NCI-H2171 treated with DMSO at 0.1 percent for 48 hours (cell line): ENCODE data around the gene BATF2.
A peak's percentile ranks its signal among the peaks of the same experiment; 100 is the strongest.
"Not testable (repeated sequence)": the region's sequence is repeated elsewhere in the genome, so short reads cannot be mapped to it uniquely, and the experiment has no call there.

Experiments used
- DNase-seq: peaks from one replicate; lab custom pipeline; 2025; lab: John Stamatoyannopoulos, UW

BATF2 gene

DNA sequence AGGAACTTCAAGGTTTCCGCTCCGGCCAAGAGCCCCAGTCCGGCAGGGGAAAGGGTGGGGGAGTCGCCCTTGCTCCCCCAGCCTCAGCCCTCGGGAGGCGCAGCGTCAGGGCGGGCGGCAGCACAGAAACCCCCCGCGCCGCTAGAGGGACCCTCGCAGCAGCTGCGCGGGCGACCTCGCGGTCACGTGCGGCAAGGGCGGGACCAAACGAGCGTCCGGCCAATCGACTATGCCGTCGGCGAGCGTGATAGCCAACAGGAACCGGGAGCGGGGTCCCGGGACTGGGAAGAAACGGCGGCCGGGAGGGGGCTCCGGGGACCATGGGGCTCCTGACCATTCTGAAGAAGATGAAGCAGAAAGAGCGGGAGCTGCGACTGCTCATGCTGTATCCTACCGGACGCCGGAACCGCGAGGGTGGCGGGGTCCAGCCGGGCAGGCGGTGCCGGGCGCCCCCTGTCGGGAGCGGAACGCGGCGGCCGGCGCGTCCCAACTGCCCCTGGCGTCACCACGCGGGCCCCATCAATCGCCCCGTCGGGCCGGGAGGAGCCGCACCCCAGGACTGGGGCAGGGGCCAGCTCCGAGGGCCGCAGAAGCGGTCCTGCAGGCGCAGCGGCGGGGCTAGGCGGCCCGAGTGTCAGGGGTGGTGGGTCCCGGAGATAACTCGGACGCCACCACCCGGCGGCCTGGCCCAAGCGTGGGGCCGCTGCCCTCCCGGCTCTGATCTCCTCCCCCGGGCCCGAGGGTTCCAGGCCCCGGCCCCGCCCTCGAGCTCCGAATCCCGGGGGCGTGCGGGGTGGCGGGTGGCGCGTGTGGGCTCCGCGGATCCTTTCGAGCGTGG lies 17.3 kb upstream of the BATF2 start, which contains the start of gene ARL2:
TSS of gene ARL2 (plus strand) at position 273 of the 838 bp plus-strand sequence. CDS start at position 321, 48 bp downstream.
- peak; percentile 90 for DNase-seq

DNA sequence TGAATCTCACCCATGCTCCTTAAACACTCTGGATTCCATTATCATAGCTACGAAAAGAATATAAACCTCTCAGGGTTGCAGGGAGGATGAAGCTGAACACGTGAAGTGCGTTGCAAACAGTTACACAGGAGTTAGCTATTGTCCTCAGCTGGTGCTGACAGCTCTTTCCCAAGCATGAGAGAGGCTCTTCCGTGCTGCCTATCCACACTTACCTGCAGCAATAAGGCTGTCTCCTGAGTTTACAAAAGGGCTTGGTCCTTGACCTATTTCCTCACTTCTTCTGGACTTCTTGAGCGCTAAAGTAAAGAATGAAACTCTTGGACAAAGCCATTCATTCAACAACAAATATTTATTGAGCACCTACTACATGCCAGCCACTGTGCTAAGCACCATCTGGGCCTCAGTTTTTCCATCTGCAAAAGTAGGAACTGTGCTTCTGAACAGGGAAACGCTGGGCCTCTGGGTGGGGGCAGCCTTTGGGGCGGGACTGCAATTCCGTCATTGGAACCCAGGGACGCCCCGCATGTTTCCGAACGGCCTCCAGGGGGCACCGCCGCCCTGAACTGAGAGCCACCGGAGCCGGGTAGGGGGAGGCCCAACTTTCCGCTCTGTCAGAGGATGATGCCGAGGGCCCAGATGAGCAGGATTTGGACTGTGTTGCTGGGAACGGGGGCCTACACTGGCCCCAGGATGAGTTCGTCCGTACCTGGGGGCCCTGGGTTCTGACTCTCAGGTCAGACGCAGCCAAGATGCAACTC lies 16.5 kb upstream of the BATF2 start:
- peak; percentile 89 for DNase-seq

DNA sequence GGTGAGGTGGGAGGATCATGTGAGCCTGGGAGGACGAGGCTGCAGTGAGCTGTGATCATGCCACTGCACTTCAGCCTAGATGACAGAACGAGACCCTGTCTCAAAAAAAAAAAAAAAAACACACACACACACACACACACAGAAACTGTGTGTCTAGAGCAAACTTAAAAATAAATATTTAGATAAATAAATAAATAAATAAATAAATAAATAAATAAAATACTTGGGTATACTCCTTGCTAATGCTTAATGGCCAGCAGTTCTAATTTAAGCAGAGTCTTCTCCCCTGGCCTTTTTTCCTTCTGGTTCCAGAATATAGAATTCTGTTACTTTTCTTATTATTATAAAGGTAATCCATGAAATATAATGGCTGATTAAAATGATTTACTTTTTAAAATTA lies 12.1 kb upstream of the BATF2 start:
- DNase-seq: no peak

DNA sequence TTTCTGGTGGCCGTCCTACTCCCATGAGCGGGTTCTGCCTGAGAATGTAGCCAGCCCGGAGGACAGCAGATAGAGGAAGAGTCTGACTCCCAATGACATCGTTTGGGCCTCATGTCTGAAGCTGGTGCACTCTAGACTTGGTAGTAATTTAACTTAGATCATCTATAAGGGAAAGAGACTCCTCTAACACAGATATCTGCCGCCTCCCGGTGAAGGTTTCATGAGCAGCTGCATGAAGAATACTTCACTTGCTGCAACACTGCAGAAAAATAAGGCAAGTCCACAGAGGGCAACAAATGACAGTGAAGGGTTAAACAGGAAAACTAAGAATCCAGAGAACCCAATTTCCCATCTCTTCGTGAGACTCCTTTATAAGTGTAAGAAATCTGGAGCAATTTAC lies 11.2 kb upstream of the BATF2 start:
- no peak for DNase-seq

DNA sequence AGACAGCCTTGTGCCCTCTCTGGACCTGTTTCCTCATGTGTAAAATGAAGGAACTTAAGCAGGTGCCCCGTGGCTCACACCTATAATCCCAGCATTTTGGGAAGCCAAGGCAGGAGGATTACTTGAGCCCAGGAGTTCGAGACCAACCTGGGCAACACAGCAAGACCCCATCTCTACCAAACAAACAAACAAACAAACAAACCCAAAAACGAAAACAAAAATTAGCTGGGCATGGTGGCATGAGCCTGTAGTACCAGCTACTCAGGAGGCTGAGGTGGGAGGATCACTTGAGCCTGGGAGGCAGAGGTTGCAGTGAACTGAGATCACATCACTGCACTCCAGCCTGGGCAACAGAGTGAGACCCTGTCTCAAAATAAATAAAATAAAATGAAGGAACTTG lies 7.2 kb upstream of the BATF2 start:
- not testable (repeated sequence) for DNase-seq

DNA sequence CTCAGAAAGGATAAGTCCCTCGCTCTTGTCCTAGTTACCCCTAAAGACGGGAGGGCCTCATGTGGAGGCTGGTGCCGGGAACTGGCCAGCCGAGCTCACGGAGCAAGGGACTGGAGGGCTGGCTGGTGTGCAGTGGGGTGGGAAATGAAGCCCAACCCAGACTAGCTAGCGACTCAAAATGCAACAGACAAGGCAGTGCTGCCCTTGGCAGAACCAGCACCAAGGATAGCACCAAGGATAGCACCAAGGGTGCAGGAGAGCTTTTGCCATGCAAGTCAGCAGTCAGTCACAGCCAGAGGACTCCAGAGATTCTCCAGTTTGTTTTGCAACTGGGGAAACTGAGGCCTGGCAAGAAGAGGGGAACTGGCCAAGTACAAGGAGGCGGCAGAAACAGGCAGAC lies 6.5 kb upstream of the BATF2 start:
- DNase-seq: no peak

DNA sequence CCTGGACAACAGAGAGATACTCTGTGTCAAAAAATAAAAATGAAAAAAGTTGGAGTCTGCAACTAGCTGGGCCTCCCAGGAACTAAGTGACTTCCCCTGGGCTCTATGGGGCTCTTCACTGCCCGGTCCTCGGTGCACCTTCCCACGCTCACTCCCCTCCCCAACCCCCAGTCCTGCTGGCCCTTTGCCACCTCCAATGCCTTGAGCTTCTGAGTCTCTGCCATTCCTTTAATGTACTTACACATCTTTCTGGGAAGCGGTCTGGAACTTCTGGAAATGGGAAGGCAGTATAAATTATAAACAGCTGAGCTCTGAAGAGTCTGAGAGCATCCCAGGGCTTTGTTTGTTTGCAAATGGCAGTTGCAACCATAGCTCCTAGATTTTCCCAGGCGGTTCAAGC lies 5.9 kb upstream of the BATF2 start:
- no peak for DNase-seq

DNA sequence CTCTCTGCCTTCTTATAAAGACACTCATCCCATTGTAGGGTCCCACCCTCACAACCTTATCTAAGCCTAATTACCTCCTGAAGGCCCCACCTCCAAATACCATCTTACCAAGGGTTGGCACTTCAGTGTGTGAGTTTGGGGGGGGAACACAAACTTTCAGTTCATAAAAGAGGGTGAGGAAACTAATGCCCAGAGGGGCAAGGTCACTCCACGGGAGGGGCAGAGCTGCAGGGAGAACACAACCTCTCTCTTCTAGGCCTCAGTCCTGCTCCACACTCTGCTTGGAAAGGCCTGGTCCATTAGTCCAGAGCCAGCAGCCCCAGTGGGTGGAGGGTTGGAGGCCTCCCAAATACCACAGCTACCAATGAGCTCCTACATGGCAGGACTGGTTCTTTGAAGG lies 2.7 kb upstream of the BATF2 start:
- DNase-seq: no peak

DNA sequence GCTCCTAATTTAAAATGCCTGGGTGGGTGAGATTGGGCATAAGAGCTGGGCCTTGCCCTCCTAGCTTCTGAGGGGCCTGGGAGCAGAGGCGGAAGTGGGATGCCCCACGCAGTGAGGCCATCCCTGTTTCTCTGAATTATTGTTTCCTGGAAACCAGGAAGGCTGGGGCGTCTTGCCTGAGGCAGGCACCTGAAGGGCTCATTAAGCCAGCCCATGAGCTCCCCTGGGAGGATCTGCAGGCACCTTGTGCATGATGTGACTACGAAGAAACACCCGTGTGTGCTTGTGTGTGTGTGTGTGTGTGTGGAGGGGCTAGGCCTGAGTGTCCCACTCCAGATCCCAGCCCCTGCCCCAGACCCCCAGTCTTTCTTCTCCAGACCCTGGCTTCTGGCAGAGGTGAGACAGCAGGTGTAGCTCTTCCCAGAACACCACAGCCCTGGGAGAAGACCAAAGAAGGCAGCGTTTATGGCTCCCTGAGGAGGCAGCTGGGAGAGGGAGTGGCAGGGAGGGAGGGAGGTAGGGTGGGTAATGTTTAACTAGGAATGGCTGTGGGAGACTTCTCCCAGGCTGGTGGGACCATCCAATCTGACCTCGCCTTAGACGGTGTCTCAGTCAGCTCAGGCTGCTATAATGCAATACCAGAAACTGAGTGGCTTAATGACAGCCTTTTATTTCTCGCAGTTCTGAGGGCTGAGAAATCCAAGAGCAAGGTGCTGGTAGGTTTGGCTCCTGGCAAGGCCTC lies 2.1 kb upstream of the BATF2 start:
- DNase-seq: peak; percentile 77

DNA sequence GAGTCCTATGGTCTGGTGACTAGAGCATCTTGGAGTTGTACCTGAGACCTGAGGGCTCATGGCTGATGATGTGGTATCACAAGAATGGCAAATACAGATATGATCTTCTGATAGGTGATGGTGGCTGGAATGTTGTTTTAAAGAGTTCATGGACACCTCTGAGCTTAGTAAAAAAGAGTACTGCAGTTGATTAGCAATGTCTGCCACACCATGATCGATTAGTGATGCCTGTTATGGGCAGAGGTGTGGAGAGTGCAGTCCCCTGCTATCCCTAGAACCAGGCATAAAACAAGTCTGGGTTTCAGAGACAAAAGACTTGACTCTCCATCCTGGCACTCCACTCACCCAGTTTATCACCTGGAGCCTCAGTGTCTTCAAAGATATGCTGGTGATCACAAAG lies 1.4 kb upstream of the BATF2 start:
- DNase-seq: peak; percentile 46

DNA sequence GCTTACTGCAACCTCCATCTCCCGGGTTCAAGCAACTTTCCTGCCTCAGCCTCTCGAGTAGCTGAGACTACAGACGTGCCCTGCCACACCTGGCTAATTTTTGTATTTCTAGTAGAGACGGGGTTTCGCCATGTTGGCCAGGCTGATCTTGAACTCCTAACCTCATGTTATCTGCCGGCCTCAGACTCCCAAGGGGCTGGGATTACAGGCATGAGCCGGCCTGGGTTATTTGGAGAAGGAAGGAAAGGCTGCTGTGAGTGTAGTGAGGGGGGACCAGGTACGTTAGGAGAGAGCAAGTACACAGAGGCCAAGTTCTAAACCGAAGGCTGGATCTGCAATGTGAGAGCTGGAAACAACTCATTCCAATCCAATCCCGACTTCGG lies 453 bp downstream of the BATF2 start:
- no peak for DNase-seq

DNA sequence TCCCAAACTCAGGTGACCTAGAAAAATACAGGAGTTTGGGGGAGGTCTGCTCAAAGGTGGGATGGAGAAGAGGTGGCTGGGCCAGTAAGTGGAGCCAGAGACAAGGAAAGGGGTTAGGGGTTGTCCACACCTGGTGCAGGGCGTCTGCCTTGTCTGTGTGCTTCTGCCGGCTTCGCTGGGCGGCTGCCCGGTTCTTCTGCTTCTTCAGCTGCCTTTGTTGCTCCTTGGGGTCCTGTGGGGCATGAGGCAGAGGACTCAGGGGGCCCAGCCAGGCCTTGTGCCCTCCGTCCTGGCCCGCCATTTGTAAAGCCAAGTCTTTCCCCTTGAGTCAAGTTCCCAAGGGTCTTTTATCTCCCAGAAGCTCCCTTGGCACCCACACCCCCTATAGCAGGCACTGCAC lies 2.5 kb downstream of the BATF2 start:
- no peak for DNase-seq

DNA sequence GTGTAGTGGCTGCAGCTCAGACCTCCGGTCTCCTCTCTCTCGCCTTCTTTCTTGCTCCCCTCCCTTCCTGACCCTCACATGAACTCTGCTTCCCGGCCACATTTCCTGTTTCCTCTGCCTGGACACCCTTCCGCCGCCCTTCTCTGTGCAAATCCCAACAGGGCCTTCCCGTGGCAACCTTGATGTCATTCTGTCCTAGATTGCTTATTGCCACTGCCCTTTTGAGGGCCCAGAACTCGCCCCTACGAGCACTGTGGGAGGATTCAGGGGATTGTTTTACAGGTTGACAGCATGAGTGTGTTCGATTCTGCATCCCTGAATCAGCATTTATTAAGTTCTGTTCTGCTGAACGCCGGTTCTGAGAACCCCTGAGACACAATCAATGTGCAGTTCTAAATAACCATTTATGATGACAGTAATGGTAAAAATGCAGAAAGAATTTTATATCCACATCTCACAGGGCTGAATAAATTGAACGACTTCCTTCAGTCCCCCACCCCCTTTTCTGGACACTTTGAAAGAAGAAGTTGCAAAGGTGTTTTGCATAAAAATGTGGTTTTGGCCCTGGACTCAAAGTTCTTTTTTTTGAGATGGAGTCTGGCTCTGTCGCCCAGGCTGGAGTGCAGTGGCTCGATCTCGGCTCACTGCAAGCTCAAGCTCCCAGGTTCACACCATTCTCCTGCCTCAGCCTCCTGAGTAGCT lies 6.4 kb downstream of the BATF2 start:
- no peak for DNase-seq

DNA sequence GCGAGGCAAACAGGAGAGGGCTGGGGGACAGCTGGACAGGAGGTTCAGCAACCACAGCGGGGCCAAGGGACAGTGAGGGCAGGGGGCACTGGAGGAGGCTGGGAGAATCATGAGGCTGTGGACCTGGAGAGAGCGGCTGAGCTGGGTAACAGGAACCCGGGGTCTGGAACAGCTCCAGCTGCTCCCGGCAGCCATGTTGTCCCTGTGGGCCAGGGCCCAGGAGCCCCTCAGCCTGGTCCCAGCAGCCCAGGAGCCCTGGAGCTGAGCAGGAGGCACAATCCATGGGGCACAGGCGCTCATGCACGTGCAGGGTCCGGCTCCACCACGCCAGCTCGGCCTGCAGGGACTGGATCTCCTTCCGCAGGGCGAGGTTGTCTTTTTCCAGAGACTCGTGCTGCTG lies 7.4 kb downstream of the BATF2 start:
- no peak for DNase-seq

DNA sequence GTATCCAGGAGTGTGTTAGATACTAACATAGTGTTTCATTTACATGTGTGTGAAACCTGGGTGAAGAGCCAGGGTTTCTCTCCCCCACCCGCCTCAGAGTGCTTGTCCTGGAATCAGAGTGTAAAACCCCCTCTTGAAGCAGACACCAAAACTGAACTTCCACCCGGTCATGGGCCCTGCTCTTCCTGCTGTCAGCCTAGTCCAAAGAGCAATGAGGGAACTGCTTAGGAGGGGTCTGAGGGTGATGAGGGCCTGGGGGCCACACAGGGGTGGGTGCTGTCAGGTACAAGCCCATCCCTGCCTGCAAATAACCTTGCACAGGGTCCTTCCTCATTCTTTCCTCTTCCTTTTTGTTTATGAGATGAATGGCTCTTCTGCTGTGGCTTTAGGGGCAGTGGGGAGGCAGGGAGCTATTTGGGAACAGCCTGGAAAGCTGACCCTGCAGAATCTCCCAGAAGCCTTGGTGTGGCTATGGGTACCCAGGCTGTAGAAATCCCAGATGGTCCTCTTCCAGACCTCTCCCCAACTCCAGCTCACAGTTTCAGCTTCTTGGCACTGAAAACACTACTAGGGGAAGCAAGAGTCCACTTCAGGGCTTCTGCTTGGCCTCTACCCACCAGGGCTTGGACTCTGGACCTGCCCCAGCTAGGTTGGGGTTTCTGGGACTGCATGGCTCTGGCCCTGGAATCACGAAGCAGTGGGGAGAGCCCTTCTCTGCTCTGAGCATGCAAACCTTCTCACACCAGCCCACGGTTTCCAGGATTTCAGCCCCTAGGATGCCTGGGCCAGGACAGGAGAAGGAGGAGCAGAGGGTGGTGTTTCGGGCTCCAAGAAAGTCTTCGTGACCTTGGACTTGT lies 8.5 kb downstream of the BATF2 start:
- DNase-seq: no peak

DNA sequence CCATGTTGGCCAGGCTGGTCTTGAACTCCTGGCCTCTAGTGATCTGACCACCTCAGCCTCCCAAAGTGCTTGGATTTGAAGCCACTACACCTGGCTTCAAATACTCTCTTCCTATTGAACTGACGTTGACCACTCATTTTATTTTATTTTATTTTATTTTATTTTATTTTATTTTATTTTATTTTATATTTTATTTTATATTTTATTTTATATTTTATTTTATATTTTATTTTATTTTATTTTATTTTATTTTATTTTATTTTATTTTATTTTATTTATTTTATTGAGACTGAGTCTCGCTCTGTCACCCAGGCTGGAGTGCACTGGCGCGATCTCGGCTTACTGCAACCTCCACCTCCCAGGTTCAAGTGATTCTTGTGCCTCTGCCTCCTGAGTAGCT lies 13.4 kb downstream of the BATF2 start:
- not testable (repeated sequence) for DNase-seq

DNA sequence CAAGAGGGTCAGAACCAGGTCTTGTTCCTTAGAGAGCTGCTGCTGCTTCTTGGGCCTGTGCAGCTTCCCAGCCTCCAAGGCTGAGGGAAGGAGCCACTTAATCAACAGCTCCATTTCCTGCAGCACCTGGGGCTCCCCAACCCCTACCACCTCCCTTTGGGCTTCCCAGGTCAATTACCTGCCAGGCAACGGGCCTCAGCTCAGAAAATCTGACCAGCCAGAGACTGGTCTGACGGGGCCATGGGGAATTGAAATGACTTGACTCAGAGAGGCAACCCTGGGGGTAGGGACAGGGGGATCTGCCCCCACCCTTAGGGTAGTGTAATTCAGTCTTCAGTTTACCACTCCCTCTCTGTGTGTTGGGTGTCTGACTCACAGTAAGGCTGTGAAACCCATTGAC lies 20.1 kb downstream of the BATF2 start:
- DNase-seq: no peak

DNA sequence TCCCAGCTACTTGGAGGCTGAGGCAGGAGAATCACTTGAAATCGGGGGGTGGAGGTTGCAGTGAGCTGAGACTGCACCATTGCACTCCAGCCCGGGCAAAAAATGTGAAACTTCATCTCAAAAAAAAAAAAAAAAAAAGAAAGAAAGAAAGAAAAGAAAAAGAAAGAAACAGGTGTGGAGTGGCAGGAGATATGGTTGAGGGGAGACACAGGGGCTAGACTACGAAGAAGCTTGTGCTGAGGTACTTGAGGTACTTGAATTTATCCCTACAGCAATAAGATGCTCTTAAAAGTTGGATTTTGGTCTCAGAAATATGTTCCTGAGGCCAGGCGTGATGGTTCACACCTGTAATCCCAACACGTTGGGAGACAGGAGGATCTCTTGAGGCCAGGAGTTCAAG lies 22.6 kb downstream of the BATF2 start:
- DNase-seq: no peak

DNA sequence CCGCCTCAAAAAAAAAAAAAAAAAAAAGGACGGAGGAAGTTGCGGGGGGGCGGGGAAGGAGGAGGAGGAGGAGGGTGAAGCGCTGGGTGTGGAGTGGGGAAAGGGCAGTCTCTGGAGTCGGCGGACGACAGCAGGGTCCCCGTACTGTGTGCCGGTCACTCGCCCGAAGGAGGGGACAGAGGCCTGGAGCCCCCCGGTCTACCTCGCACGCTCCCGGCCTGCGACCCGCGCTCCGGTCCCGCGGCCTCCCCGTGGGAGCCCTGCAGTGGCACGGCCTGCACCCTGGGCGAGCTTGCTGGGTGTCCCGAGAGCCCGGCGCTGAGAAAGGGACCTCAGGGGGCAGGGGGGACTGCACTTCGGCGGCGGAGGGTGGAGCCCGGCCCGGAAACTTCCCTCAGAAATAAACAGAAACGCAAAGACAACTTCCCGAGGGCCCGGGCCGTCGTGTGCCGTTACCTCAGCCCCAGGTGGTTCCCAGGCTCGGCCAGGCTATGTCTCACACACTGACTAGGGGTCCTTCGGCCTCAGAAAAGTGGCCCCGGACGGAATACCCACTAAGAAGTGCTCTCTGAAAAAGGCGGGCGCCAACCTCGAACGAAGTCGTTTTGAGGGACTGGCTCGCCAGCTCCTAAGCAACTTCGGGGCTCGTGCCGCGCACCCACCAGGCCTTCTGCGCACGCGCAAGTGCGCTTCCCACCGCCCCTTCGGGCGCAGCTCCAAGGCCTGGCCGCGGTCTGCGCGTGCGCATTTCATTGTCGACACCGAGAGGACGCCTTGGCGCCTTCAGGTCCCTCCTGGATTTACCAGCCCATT lies 25.1 kb downstream of the BATF2 start, which contains the start of gene MAJIN:
TSS of gene MAJIN (minus strand) at position 688 of the 813 bp plus-strand sequence. CDS start 12,703 bp downstream, outside the sequence.
- no peak for DNase-seq

DNA sequence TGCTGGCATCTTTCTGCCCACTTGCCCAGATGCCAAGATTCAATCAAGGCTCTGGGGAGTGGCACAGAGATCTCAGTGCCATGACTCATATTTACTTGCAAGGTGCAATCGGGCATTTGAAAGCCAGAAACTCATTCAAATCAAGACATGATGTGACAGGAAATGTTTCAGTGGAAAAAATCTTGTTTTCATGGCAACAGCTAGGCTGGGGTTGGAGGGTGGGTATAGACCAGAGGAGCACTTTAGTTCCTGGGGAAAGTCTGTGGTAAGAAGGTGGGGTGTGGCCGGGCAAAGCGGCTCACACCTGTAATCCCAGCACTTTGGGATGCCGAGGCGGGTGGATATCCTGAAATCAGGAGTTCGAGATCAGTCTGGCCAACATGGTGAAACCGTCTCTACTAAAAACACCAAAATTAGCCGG lies 26.0 kb downstream of the BATF2 start:
- DNase-seq: no peak
